Measurements from ENCODE around the gene SELENOM.

- no peak for TF ChIP-seq CTCF (IDR thresholded peaks at IDR 0.05)
- TF ChIP-seq EP300 (IDR thresholded peaks at IDR 0.05), result peak; percentile 19
- peak; percentile 99 for TF ChIP-seq POLR2AphosphoS5 (IDR thresholded peaks at IDR 0.05)
- TF ChIP-seq POLR2A (IDR thresholded peaks at IDR 0.05), result no peak
Observed at GRCh38 chr22:31055635-31056159, 51.7 kb downstream of the SELENOM start.
